Renal cortex interstitium (tissue), 11 donors: ENCODE results near the gene H2BK1. TPM values are rescaled to one million over a fixed set of nuclear protein-coding genes. Genes with fewer than 3 reads are reported as not detected.

Experiments
- DNase-seq, 11 donors: peaks; one replicate each; pipeline ENCODE4 v3.0.0-alpha.2; 2013; ENCODE audit warnings: low read depth in 9 of 11, low spot score in 4 of 11; ENCODE audit errors: extremely low read depth in 1 of 11
- polyA plus RNA-seq, 3 donors: library from polyadenylated mRNA; unstranded; fragments of 120-200 nt; gene quantifications; one replicate each; pipeline ENCODE4 v1.2.1, GENCODE V29; 2013; ENCODE audit not compliant: insufficient read length in 3 of 3

H2BK1 gene
- polyA plus RNA-seq, 3 donors: not detected

GRCh38 chr7:151246851-151247580 lies 36.7 kb upstream of the H2BK1 start:
- no peak for DNase-seq

DNA sequence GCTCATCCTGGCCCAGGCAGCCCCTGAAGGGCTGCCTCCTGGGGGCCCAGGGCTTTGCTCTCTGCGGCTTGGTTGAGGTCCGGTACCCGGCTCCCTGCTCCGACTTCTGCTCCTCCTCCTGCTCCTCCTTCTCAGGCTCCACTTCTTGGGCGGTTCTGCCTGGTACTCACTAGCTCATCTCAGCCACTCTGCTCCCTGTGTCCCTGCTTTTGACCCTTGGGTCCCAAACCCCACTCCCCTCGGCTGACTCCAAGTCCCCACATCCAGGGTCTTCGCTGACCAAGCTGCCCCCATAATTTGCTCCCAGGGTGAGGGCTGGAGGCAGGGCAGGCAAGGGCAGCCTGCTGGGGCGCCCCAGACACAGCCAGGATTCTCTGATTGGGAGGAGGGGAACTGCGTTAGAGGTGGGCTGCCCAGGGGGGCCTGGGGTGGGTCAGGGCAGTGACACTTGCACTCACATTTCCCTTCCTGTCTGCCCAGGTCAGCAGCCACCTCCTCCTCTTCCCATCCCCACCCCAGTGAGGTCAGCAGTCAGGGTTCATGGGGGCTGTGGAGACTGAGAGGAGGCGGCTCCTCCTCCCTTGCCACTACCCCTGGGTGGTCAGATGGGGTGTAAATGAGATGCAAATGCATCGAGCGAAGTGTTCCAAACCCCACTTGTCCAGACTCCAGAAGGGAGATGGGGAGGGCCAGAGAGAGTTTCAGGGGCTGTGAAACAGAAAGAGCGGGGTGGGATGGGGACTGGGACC lies 36.0 kb upstream of the H2BK1 start:
- no peak for DNase-seq

GRCh38 chr7:151245360-151246101 lies 35.2 kb upstream of the H2BK1 start:
- DNase-seq: no peak

GRCh38 chr7:151244841-151245346 lies 34.6 kb upstream of the H2BK1 start:
- DNase-seq: no peak

- DNase-seq: no peak
These were observed 34.0 kb upstream of the H2BK1 start for GRCh38 chr7:151244196-151244840.

DNA sequence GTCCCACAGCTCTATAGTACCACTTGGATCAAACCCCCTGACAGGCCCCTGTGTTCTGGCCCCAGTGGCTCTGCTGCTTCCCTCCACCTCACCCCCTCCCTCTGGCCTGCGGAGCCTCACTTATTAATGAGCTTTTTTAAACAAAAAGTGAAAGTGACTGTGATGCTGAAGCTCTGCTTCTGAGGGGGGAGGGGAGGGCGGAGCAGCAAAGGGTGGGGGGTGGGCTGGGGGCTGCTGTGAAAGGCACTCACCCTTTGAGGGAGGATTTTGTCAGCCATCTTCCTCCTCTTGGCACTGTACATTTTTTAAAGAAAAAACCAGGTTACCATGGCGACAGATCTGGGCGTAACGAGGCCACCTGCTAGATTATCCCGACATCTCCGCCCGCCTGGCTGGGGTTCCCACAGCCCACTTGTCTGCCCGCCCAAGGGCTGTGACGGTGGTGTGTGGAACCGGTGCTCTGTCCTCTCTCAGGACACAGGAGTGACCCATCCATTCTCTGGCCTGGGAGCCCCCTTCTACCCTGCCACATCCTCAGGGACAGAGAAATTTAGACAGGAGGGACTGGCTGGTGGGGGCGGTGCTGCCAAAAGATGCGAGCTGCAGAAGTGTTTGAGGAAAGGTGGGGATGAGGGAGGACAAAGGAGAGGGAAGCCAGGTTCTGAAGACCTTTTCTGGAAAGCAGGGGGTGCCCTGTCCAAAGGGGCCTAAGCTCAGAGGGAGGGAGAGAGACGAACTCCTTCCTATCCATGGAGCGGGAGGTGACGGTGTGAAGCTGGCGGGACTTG lies 33.3 kb upstream of the H2BK1 start:
- DNase-seq: no peak

DNA sequence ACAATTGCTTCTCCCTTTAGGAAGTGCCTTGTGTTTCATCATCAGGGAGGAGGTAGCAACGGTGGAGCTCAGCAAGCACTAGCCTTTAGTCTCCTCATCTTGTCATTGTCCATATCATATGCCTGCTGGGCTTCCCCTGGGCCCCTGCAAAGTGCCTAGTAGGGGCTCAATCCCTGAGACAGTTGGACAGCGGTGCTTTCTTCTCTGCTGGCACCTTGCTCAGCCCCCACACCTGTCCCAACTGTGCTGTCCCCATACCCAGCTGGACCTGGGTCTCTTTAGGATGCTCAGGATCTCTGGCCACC lies 32.7 kb upstream of the H2BK1 start:
- no peak for DNase-seq

- no peak for DNase-seq
These were observed 32.1 kb upstream of the H2BK1 start for GRCh38 chr7:151242159-151243044.

DNA sequence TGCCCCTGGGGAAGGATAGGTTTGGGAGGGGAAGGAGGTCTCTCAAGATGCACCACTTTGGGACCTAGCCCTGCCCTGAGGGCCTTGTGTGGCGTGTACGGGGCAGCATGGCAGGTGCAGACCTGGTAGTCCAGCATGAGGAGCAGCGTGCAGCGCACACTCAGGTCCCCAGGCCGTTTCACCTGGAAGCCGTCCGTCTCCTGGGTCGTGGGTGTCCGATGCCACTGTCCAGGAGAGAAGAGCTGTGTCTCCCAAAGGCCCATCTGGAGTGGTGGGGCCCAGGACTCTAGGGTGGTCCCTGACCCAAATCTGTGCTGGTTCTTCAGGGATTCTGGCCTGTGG lies 31.4 kb upstream of the H2BK1 start:
- no peak for DNase-seq

GRCh38 chr7:151240942-151241754 lies 30.9 kb upstream of the H2BK1 start:
- no peak for DNase-seq

DNA sequence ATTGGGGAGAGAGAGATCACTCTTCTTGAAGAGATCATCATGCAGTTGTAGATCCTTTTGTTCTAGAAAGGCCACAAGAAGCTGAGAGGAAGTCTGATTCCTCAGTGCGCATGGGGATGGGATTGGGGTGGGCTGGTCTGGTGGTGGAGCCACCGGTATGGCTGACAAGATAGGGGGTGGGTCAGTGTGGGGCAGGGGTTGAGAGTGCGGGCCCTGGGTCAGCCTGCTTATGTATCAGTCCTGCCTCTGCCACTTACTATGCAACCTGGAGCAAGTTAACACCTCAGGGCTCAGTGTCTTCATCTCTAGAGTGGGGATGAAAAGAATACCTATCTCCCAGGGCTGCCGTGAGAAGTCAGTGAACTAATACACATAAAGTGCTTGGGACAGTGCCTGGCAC lies 30.2 kb upstream of the H2BK1 start:
- no peak for DNase-seq

DNA sequence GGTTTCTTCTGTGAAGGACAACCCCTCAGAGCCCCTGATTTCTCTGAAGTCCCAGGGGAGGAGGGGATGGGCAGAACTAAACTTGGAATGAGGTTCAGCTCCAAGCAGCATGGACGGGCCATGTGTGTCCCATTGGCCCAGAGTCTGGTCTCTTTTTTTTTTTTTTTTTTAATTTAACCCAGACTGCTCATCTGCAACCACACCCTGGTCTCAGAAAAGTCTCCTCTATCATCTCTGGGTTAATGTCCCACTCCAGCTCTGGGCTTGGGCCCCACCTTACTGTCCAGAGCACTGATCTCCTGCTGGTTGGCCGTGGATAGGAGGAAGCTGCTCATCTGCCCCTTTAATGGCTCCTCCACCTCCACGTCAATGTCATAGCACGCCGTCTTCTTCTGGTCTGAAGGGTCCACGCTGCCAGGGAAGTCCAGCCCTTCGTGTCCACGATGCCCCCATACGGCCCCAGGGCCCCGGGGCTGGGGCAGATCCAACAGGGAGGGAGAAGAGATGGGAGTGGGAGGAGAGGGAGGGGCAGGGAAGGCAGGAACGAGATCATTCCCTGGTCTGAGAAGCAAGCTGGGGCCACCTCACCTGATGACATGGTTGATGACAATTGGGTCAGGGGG lies 29.7 kb upstream of the H2BK1 start:
- DNase-seq: no peak

- no peak for DNase-seq
These were observed 28.9 kb upstream of the H2BK1 start for GRCh38 chr7:151238924-151239836.

GRCh38 chr7:151238190-151238810 lies 28.0 kb upstream of the H2BK1 start:
- DNase-seq: no peak
